ENCODE data around the gene MAP3K14. TPM values are rescaled to one million over a fixed set of nuclear protein-coding genes. Genes with fewer than 3 reads are reported as not detected.

Gene MAP3K14
- total RNA-seq, 6 experiments from 2014 or later, result 5.6 to 8.8 (median 6.6) TPM

DNA sequence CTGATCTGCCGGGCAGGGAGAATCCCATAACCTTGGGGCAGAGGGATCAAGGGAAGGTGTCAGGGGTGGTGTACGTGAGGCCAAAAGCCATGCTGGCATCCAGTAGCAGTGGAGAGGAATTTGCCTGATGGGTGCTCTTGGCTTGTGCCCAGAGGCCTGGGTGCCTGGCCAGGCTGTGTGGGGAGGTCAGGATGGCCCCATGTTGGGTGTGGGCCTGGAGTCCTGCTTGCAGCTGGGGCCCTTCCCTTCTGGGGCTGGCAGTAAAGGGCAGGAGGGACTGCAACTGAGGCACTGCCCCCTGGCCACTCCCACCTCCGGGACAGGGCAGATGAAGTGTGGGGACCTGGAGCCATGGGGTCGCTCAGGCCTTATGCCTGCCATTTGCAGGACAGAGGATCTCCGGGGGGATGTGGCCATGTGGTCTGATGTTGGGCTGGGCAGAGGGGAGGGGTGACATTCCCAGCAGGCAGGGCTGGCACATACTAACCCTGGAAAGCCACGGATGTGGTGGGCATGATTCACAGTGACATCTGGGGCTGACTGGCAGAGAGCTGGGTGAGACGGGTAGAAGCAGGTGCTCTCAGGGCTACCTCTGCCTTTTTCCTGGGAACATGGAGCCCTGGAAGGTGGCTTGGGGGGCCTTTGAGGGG is 91.6 kb downstream of the MAP3K14 start:
- Mint-ChIP-seq H3K4me3 (no peak overlapping the region), H3K27ac (no peak overlapping the region), H3K36me3 (ENCODE audit: low read depth) (no peaks in the 10 kb centered on the region), H3K27me3 (ENCODE audit: insufficient read depth) (peaks cover 8% of the 10 kb centered on the region; the same call in 1 of the 2 replicates), H3K4me1 (ENCODE audit: low read depth) (peaks cover 45% of the 10 kb centered on the region), H3K9me3 (no peaks in the 10 kb centered on the region)
- TF ChIP-seq, protein P1, sequence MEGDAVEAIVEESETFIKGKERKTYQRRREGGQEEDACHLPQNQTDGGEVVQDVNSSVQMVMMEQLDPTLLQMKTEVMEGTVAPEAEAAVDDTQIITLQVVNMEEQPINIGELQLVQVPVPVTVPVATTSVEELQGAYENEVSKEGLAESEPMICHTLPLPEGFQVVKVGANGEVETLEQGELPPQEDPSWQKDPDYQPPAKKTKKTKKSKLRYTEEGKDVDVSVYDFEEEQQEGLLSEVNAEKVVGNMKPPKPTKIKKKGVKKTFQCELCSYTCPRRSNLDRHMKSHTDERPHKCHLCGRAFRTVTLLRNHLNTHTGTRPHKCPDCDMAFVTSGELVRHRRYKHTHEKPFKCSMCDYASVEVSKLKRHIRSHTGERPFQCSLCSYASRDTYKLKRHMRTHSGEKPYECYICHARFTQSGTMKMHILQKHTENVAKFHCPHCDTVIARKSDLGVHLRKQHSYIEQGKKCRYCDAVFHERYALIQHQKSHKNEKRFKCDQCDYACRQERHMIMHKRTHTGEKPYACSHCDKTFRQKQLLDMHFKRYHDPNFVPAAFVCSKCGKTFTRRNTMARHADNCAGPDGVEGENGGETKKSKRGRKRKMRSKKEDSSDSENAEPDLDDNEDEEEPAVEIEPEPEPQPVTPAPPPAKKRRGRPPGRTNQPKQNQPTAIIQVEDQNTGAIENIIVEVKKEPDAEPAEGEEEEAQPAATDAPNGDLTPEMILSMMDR (IDR thresholded peaks at IDR 0.05), result no peak
- no peak for DNase-seq

DNA sequence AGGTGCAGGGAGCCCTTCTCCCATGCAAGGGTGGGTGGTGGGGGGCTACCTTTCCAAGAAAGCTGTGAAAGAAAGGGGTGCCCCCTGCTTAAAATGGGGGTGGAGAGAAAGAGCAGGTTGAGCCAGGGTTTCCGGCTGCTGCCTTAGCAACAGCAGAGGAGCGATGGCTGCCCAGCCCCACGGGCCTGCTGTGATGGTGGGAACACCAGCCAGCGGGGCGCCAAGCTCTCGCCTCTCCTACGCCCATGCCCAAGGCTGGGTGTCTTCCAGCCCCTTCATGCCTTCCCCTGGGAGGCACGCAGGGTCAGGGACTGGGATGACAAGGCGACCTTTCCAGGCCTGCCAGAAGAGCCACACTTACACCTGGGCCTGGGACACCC is 92.2 kb downstream of the MAP3K14 start:
- Mint-ChIP-seq H3K9me3 (no peaks in the 10 kb centered on the region), H3K4me1 (ENCODE audit: low read depth) (peaks cover 42% of the 10 kb centered on the region), H3K27me3 (ENCODE audit: insufficient read depth) (peaks cover 8% of the 10 kb centered on the region; the same call in 1 of the 2 replicates), H3K4me3 (no peak overlapping the region), H3K27ac (no peak overlapping the region), H3K36me3 (ENCODE audit: low read depth) (no peaks in the 10 kb centered on the region)
- no peak for DNase-seq
- TF ChIP-seq, protein P1 (IDR thresholded peaks at IDR 0.05), result no peak

DNA sequence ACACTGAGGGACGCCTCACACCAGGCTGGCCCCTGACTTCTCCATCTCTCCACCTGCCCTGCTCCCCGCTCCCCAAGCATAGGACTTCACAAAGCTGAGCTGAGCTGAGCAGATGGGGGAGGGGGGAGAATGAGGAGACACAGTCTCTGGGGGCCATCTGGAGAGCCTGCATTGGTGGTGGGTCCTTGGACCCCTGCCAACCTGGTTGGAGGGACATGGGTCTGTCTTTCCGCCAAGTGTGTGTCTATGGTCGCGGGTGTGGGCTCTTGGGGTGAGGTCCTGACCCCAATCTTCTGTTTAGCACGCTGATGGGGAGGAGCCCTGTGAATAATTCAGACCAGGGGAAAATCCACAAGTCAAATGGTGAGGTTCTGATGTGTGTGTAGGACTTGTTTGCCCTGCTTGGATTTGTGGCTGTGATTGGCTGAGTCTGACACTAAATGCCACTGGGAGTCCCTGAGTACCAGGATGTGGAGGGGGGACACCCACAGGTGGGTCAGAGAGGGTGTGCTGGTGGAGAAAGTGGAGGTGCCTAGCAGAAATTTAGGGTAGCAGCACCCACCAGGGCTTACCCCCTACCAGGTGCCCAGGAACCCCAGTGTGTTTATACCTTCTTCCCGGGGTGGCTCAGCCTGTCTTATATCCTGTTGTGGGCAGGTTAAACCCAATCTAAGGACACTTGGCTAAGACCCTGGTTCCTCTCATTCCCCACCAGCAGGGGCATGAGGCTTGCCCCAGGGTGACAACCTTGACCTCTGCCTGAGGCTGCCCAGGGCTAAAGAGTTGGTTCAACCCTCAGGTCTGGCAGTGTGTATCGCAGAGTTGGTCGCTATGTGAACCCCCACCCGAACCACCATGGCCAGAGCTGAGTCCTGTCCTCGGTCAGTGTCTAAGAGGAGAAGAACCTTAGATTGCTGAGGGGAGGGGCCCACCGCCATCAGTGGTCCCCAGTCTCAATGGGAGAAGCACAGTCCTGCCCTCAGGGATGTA is 93.0 kb downstream of the MAP3K14 start:
- DNase-seq, result no peak
- TF ChIP-seq, protein P1 (IDR thresholded peaks at IDR 0.05), result no peak
- Mint-ChIP-seq H3K4me1 (ENCODE audit: low read depth) (peaks cover 39% of the 10 kb centered on the region), H3K4me3 (no peak overlapping the region), H3K27ac (no peak overlapping the region), H3K27me3 (ENCODE audit: insufficient read depth) (peaks cover 9% of the 10 kb centered on the region; the same call in 1 of the 2 replicates), H3K9me3 (no peaks in the 10 kb centered on the region), H3K36me3 (ENCODE audit: low read depth) (no peaks in the 10 kb centered on the region)

DNA sequence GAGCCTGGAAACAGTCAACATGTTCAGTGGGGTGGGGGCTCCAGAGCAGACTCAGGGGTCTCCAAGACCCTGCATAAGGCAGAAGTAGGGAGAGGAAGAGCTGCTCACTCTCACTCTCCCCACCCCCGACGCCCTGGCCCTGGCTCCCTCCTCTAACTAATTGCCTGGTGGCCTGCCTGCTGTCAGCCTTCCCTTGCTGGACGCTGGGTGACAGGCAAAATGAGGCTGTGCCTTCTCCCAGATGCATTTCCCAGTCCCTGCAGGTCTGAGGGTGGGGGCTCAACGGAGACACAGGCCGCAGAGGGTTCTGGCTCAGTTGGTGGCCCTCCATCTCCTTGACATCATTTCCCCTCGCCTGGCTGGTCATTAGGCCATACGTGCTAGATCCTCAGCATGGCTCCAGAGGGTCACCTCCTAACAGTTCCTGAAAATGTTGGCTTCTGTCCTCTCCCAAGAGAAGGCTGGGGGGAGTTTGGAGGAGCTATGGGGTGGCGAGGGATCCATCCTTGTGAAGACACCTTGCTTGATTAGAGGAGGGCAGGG is 93.8 kb downstream of the MAP3K14 start:
- Mint-ChIP-seq H3K9me3 (no peaks in the 10 kb centered on the region), H3K36me3 (ENCODE audit: low read depth) (no peaks in the 10 kb centered on the region), H3K27me3 (ENCODE audit: insufficient read depth) (peaks cover 9% of the 10 kb centered on the region; the same call in 1 of the 2 replicates), H3K27ac (no peak overlapping the region), H3K4me1 (ENCODE audit: low read depth) (peaks cover 34% of the 10 kb centered on the region), H3K4me3 (no peak overlapping the region; the same call in 1 of the 2 replicates)
- no peak for DNase-seq
- TF ChIP-seq, protein P1 (IDR thresholded peaks at IDR 0.05), result no peak

DNA sequence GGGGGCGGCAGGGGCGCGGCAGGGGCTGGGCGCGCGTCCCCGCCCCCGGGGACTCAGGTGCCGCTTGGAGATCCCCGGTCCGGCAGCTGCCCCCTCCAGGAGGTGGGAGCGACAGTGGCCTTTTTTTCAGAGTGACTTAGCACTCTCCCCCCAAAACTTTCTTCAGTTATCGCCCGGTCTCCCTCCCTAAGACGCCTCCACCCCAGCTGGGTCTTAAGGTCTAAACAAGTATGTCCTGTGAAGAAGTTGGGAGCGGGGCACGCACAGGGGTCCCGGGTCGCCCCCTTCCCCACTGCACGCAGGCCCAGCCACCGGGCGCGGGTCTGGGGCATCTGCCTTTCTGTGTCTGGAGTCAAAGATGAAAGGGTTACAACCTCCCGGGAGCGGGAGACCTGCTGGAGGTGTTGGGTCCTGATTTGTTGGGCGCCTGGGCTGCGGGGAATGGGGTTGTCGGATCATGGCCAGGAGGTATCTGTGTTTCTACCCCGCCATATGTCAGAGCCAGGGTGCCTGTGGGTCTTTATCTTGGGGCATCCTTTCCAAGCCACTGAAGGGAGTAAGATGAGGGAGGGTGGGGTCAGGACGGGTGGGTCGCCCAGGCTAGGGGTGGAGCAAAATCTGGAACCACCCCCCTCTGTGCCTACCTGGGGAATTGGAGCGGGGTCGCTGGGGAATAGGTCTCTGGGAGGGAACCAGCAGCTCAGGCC is 94.4 kb downstream of the MAP3K14 start:
- no peak for DNase-seq
- Mint-ChIP-seq H3K9me3 (no peaks in the 10 kb centered on the region), H3K4me1 (ENCODE audit: low read depth) (peaks cover 33% of the 10 kb centered on the region), H3K36me3 (ENCODE audit: low read depth) (no peaks in the 10 kb centered on the region), H3K27ac (no peak overlapping the region), H3K27me3 (ENCODE audit: insufficient read depth) (peaks cover 9% of the 10 kb centered on the region; the same call in 1 of the 2 replicates), H3K4me3 (peak overlapping the region; percentile 69)
- TF ChIP-seq, protein P1 (IDR thresholded peaks at IDR 0.05), result no peak
